ENCODE results near the gene TMEM134. TPM values are rescaled to one million over a fixed set of nuclear protein-coding genes. Genes with fewer than 3 reads are reported as not detected.

The TMEM134 gene
- polyA plus RNA-seq, 1 experiment, result 30.6 TPM

- ChIA-PET POLR2A (no interaction called here), CTCF (interaction anchor here (1.4 to 1.7 kb wide), 2 partner anchors 23 to 49 kb away, joined by 3 to 6 read pairs; partner anchors contain the start of genes PPP1CA and RPS6KB2)
- Histone ChIP-seq H3K4me3 (ENCODE audit: low read depth, low read length) (no peak overlapping the region), H3K36me3 (ENCODE audit: control insufficient read depth, insufficient read depth, low read length) (no peaks in the 10 kb centered on the region), H3K27me3 (ENCODE audit: control insufficient read depth, insufficient read depth, low read length) (no peaks in the 10 kb centered on the region)
- DNase-seq (ENCODE audit: low read depth), result no peak
- TF ChIP-seq CTCF (IDR thresholded peaks at IDR 0.05; ENCODE audit: insufficient read depth, low read depth, low read length), result no peak
These were observed 18.0 kb downstream of the TMEM134 start for GRCh38 chr11:67450796-67451657.

- no peaks in the 10 kb centered on the region for H3K27me3 ChIP-seq (ENCODE audit: control insufficient read depth, insufficient read depth, low read length)
- DNase-seq (ENCODE audit: low read depth), result no peak
- no peaks in the 10 kb centered on the region for H3K36me3 ChIP-seq (ENCODE audit: control insufficient read depth, insufficient read depth, low read length)
- ChIA-PET POLR2A (no interaction called here), CTCF (no interaction called here)
- no peak overlapping the region for H3K4me3 ChIP-seq (ENCODE audit: low read depth, low read length)
- no peak for TF ChIP-seq CTCF (IDR thresholded peaks at IDR 0.05; ENCODE audit: insufficient read depth, low read depth, low read length)
These were observed 19.8 kb downstream of the TMEM134 start for GRCh38 chr11:67449116-67449844.

- no peak for DNase-seq (ENCODE audit: low read depth)
- CTCF ChIA-PET, result no interaction called here
- POLR2A ChIA-PET, result no interaction called here
- Histone ChIP-seq H3K27me3 (ENCODE audit: control insufficient read depth, insufficient read depth, low read length) (no peaks in the 10 kb centered on the region), H3K4me3 (ENCODE audit: low read depth, low read length) (no peak overlapping the region), H3K36me3 (ENCODE audit: control insufficient read depth, insufficient read depth, low read length) (no peaks in the 10 kb centered on the region)
- TF ChIP-seq CTCF (IDR thresholded peaks at IDR 0.05; ENCODE audit: insufficient read depth, low read depth, low read length), result no peak
These were observed 20.8 kb downstream of the TMEM134 start for GRCh38 chr11:67448220-67448609.

- CTCF ChIA-PET, result interaction anchor here (0.7 kb wide), 1 partner anchor 14 kb away, joined by 3 read pairs; no protein-coding TSS in a partner anchor
- TF ChIP-seq CTCF (IDR thresholded peaks at IDR 0.05; ENCODE audit: insufficient read depth, low read depth, low read length), result no peak
- H3K27me3 ChIP-seq (ENCODE audit: control insufficient read depth, insufficient read depth, low read length), result no peaks in the 10 kb centered on the region
- H3K36me3 ChIP-seq (ENCODE audit: control insufficient read depth, insufficient read depth, low read length), result peaks cover 11% of the 10 kb centered on the region
- POLR2A ChIA-PET, result no interaction called here
- no peak for DNase-seq (ENCODE audit: low read depth)
- H3K4me3 ChIP-seq (ENCODE audit: low read depth, low read length), result no peak overlapping the region
These were observed 23.5 kb downstream of the TMEM134 start for GRCh38 chr11:67445515-67445914.
